Upper lobe of left lung (tissue), 6 donors: Measurements from ENCODE around the gene CCDC18. TPM values are rescaled to one million over a fixed set of nuclear protein-coding genes. Genes with fewer than 3 reads are reported as not detected.

ENCODE experiments used
- ATAC-seq, 2 donors: fragments of 200-7000 bp; cut with Tn5 transposase; one replicate each; pipeline ENCODE4 v1.9.1; 2022; ENCODE audit warnings: mild to moderate bottlenecking in 2 of 2, moderate library complexity in 2 of 2; ENCODE audit not compliant: low FRiP score in 2 of 2
- DNase-seq, 2 donors: peaks; one replicate each; pipeline ENCODE4 v3.0.0-alpha.2; 2019 to 2020
- H3K27ac ChIP-seq, 4 donors: fragments of 200-600 bp; sonication (generic); one replicate each; pipeline ENCODE4 v1.5.1; 2016 to 2019
- H3K27me3 ChIP-seq, 4 donors: fragments of 200-600 bp; sonication (generic); one replicate each; pipeline ENCODE4 v1.5.1; 2017 to 2019
- H3K36me3 ChIP-seq, 4 donors: fragments of 200-600 bp; sonication (generic); one replicate each; pipeline ENCODE4 v1.5.1; 2016 to 2019
- H3K4me1 ChIP-seq, 4 donors: fragments of 200-600 bp; sonication (generic); one replicate each; pipeline ENCODE4 v1.5.1; 2018 to 2019
- H3K4me3 ChIP-seq, 4 donors: fragments of 200-600 bp; sonication (generic); one replicate each; pipeline ENCODE4 v1.5.1; 2017 to 2019; ENCODE audit warnings: mild to moderate bottlenecking in 2 of 4, moderate library complexity in 1 of 4
- H3K9me3 ChIP-seq, 4 donors: fragments of 200-600 bp; sonication (generic); one replicate each; pipeline ENCODE4 v1.5.1; 2018 to 2019
- EP300 ChIP-seq, 4 donors: sonication (generic); formaldehyde crosslinking; IDR thresholded peaks; one replicate each; pipeline ENCODE4 v1.5.1; 2017; ENCODE audit warnings: antibody characterized with exemption in 4 of 4, control low read depth in 2 of 4
- POLR2A ChIP-seq, 4 donors: fragments of 450-650 bp; IDR thresholded peaks; one replicate each; pipeline ENCODE4 v1.5.1; 2016 to 2017; ENCODE audit warnings: antibody characterized with exemption in 4 of 4, mild to moderate bottlenecking in 2 of 4
- POLR2AphosphoS5 ChIP-seq, 2 donors: sonication (generic); formaldehyde crosslinking; IDR thresholded peaks; one replicate each; pipeline ENCODE4 v1.5.1; 2017; ENCODE audit warnings: antibody characterized with exemption in 2 of 2
- WGBS, 2 donors: methylation state at CpG; one replicate each; pipeline ENCODE4 v1.1.5; 2017 to 2018; 5-methylcytosine and 5-hydroxymethylcytosine counted together
- total RNA-seq, 6 donors: library from RNA; depleted of rRNA in 4 of 6; stranded (reverse); fragments of >200 nt in 4 of 6; gene quantifications; one replicate each; pipeline versions ENCODE4 v1.1.0 to v1.2.1, GENCODE V29; 2016 to 2021
- TF ChIP-seq, protein P1 (sequence below), 6 experiments: fragments of 450-650 bp in 4 of 6; fragments of 200-600 bp in 2 of 6; sonication (generic) in 2 of 6; IDR thresholded peaks; one replicate each; pipeline ENCODE4 v1.5.1; 2016 to 2019; ENCODE audit warnings: antibody characterized with exemption in 6 of 6
- donor health status: DM: no; HTN: no; CAD: no; lungs with moderate emphysema.
- donor health status: DM: no; HTN: yes; CAD: no; lungs with severe emphysema.

Gene CCDC18
- total RNA-seq, 6 donors from 2014 or later: 4.1 to 14.1 (median 6.4) TPM

DNA sequence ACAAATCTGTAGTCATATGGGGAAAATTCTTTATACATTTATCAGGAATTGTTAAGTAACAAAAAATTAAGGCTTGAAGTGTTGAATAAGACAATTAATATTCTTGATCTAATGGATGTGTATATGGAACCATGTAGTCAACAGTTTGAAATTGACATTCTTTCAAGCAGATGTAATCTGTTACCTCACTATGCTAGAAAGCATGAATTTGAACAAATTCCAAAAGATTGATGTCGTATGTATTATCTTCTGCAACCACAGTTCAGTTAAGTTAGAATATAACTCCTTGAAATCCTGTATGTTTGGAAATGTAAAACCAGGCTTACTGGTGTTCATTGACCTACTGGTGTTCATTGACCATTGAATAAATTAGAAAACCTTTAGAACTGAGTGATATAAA lies 16.1 kb downstream of the CCDC18 start:
- H3K4me1 ChIP-seq: no peaks in the 10 kb centered on the region
- TF ChIP-seq, protein P1, sequence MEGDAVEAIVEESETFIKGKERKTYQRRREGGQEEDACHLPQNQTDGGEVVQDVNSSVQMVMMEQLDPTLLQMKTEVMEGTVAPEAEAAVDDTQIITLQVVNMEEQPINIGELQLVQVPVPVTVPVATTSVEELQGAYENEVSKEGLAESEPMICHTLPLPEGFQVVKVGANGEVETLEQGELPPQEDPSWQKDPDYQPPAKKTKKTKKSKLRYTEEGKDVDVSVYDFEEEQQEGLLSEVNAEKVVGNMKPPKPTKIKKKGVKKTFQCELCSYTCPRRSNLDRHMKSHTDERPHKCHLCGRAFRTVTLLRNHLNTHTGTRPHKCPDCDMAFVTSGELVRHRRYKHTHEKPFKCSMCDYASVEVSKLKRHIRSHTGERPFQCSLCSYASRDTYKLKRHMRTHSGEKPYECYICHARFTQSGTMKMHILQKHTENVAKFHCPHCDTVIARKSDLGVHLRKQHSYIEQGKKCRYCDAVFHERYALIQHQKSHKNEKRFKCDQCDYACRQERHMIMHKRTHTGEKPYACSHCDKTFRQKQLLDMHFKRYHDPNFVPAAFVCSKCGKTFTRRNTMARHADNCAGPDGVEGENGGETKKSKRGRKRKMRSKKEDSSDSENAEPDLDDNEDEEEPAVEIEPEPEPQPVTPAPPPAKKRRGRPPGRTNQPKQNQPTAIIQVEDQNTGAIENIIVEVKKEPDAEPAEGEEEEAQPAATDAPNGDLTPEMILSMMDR (IDR thresholded peaks at IDR 0.05): no peak
- TF ChIP-seq POLR2AphosphoS5 (IDR thresholded peaks at IDR 0.05): no peak
- no peak for TF ChIP-seq POLR2A (IDR thresholded peaks at IDR 0.05)
- no peak for TF ChIP-seq EP300 (IDR thresholded peaks at IDR 0.05)
- no peak overlapping the region for H3K4me3 ChIP-seq
- H3K27ac ChIP-seq: no peak overlapping the region
- H3K27me3 ChIP-seq: no peaks in the 10 kb centered on the region
- H3K36me3 ChIP-seq: peaks cover 0 to 4% (median 0%) of the 10 kb centered on the region in 4 donors
- H3K9me3 ChIP-seq: no peaks in the 10 kb centered on the region
- ATAC-seq (no peak), DNase-seq (no peak)
- WGBS, 2 donors: 88 to 93% methylated on average over 1 of the region's 1 CpG

DNA sequence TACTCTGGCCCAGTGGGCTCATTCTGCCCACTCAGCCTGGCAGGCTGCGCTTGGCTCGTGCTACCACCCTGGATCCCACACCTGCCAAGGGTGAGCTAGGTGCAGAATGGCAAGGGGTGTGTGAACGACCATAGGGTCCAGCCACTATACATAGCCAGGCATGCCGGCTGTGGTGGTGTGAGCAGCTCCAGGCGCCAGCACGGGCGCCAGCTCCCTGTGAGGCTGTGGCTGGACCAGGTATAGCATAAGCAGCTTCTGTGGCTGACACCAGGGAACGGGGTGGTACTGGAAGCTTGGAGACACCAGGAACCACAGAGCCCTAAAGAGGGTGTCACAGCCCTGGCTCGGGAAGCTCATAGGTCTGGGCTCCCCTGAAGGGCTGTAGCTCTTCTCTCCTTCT lies 18.6 kb downstream of the CCDC18 start:
- H3K27ac ChIP-seq: no peak overlapping the region
- H3K36me3 ChIP-seq: peaks cover 0 to 5% (median 2%) of the 10 kb centered on the region in 4 donors
- H3K27me3 ChIP-seq: no peaks in the 10 kb centered on the region
- H3K4me1 ChIP-seq: no peaks in the 10 kb centered on the region
- no peak overlapping the region for H3K4me3 ChIP-seq
- H3K9me3 ChIP-seq: no peaks in the 10 kb centered on the region
- TF ChIP-seq, protein P1 (IDR thresholded peaks at IDR 0.05): no peak
- no peak for TF ChIP-seq POLR2A (IDR thresholded peaks at IDR 0.05)
- no peak for TF ChIP-seq EP300 (IDR thresholded peaks at IDR 0.05)
- no peak for TF ChIP-seq POLR2AphosphoS5 (IDR thresholded peaks at IDR 0.05)
- ATAC-seq: no peak
- peak in 1 of 2 donors; percentile 56 for DNase-seq
- WGBS, 2 donors: 95 to 98% methylated on average over 4 to 9 of the region's 9 CpGs

DNA sequence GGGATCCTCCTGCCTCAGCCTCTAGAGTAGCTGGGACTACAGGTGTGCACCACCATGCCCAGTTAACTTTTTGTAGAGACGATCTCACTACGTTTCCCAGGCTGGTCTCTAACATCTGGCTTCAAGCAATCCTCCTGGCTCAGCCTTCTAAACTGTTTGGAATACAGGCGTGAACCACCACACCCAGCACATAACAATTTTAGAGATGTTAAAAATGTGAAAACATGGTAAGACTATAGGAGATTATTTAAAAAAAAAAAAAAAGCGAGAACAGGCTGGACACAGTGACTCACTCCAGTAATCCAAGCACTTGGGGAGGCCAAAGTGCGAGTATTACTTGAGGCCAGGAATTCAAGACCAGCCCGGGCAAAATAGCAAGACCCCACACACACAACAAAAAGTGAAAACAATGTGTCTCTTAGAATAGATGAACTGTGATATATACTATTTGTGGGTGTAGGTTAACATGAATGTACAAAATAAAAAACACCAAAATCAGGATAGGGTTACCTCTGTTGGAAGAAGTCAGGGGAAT lies 19.6 kb downstream of the CCDC18 start:
- no peak for ATAC-seq
- Histone ChIP-seq H3K27ac (no peak overlapping the region), H3K4me1 (no peaks in the 10 kb centered on the region), H3K4me3 (no peak overlapping the region), H3K9me3 (no peaks in the 10 kb centered on the region), H3K27me3 (no peaks in the 10 kb centered on the region), H3K36me3 (peaks cover 0 to 5% (median 2%) of the 10 kb centered on the region in 4 donors)
- TF ChIP-seq, protein P1 (IDR thresholded peaks at IDR 0.05): no peak
- no peak for TF ChIP-seq POLR2AphosphoS5 (IDR thresholded peaks at IDR 0.05)
- TF ChIP-seq EP300 (IDR thresholded peaks at IDR 0.05): no peak
- TF ChIP-seq POLR2A (IDR thresholded peaks at IDR 0.05): no peak
- 96% methylated on average over 6 of the region's 6 CpGs for WGBS, 2 donors
- no peak for DNase-seq

DNA sequence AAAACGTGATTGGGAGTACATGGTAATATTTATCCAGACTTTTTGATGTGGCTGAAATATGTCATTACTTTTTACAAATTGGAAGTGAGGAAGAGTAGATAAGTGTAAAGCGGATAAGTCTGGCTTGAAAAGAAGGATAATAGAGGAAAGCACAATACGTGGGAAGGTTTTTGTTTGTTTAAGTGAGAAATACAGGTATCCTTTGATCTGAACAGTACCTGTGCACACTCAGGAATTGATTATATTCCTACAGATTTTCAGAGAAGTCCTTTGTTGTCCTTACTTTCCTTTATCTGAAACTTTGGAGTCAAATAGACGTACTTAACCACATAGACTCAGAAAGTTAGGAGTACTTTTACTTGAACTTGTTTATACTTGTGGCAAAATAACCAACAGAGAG lies 20.2 kb downstream of the CCDC18 start:
- ATAC-seq: no peak
- Histone ChIP-seq H3K27ac (no peak overlapping the region), H3K27me3 (no peaks in the 10 kb centered on the region), H3K4me3 (no peak overlapping the region), H3K9me3 (no peaks in the 10 kb centered on the region), H3K4me1 (no peaks in the 10 kb centered on the region), H3K36me3 (peaks cover 0 to 5% (median 2%) of the 10 kb centered on the region in 4 donors)
- no peak for DNase-seq
- 90 to 92% methylated on average over 4 of the region's 4 CpGs for WGBS, 2 donors
- TF ChIP-seq POLR2AphosphoS5 (IDR thresholded peaks at IDR 0.05) (no peak), POLR2A (IDR thresholded peaks at IDR 0.05) (no peak), EP300 (IDR thresholded peaks at IDR 0.05) (no peak)
- TF ChIP-seq, protein P1 (IDR thresholded peaks at IDR 0.05): no peak

DNA sequence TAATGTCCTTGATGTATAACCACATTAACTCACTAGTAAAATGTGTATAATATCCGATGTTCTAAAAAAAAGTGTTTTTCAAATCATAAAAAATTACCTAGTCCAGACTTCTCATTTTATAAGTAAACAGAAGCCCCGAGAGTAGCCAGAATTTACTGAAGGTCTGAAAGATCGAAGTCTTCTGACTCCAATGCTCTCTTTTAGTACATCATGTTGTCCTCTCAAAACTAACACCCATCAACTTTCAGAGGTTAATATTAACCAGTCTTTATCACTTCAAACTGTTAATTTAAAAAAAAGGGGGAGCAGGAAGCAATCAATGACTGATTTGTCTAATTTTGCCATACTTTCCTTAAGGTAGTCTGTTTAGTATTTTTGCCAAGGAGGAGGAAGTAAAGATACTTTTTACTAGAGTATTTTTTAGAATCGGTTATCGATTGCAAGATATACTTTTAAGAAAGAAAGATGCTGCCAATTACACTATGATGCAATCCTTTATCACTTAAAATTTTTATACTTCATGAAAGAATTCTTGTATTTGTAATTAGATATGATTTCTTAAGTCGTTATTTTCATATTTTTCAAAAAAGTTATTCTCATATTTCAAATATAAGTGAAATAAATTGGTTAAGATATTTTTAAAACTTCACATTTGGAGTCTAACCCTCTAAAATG lies 25.5 kb downstream of the CCDC18 start:
- TF ChIP-seq, protein P1 (IDR thresholded peaks at IDR 0.05): no peak
- TF ChIP-seq EP300 (IDR thresholded peaks at IDR 0.05) (no peak), POLR2A (IDR thresholded peaks at IDR 0.05) (no peak), POLR2AphosphoS5 (IDR thresholded peaks at IDR 0.05) (no peak)
- ATAC-seq (no peak), DNase-seq (no peak)
- 92% methylated on average over 6 of the region's 6 CpGs for WGBS, 2 donors
- Histone ChIP-seq H3K36me3 (peaks cover 0 to 5% (median 2%) of the 10 kb centered on the region in 4 donors), H3K27me3 (no peaks in the 10 kb centered on the region), H3K9me3 (no peaks in the 10 kb centered on the region), H3K4me3 (no peak overlapping the region), H3K4me1 (no peaks in the 10 kb centered on the region), H3K27ac (no peak overlapping the region)
